Amygdala (tissue), 56 donors: ENCODE measurements around the gene LRRFIP1.

Source experiments
- DNase-seq, 56 donors: peaks; one replicate each; lab custom pipeline; 2025; lab: John Stamatoyannopoulos, UW

LRRFIP1 gene

DNA sequence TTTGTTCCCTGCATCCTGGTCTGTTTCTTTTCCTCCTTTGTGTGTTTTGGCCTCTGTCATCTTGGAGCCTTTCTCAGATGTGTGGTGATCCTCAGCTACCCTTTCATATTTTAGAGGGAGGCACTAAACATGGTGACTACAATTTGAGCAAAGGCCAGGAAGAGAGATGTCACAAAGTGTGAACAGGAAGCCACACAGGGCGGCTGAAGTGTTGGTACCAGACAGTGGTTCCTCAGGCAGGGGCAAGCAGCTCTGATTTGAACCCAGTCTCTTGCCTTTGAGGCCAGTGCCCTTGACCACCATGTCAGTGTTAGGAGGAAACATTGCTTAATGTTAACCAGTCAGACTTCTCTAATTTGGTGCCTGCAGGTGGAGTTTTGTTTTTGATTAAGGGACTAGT, 9.2 kb downstream of the LRRFIP1 start:
- DNase-seq: no peak

DNA sequence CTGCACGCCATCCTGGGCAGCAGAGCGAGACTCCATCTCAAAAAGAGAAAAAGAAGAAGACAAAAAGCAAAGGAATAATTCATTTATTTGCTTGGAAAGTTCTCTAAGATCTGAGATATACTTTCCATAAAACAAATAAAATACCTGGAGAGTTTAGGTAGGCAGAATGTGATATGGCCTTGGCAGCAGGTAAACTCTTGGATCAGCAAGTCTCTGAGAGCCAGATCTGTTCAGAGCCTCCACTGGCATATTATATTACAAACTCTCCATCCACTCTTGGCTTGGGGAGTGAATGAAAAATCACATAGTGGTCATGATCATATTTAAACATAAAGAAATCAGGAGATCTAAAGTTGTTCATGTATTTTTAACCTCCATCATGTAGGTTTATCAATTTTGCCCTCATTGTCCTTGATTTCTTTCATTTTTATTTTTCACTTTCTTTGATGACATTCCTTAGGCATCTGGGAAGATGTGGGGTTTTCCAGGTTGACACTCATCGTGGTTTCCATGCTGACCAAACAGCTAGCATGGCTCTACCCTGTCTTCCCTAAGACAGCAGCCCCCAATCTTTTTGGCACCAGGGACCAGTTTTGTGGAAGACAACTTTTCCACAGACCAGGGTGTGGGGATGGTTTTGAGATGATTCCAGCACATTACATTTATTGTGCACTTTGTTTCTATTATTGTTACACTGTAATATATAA, 10.2 kb downstream of the LRRFIP1 start:
- DNase-seq: no peak

DNA sequence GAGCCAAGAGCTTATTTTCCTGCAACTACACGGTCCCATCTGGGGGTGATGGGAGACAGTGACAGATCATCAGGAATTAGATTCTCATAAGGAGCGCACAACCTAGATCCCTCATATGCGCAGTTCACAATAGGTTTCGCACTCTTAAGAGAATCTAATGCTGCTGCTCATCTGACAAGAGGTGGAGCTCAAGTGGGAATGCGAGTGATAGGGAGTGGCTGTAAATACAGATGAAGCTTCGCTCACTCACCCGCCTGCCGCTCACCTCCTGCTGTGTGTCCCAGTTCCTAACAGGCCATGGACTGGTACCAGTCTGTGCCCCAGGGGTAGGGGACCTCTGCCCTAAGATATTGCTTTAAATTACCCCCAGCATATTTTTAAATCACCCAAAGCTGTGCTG, 10.8 kb downstream of the LRRFIP1 start:
- no peak for DNase-seq

DNA sequence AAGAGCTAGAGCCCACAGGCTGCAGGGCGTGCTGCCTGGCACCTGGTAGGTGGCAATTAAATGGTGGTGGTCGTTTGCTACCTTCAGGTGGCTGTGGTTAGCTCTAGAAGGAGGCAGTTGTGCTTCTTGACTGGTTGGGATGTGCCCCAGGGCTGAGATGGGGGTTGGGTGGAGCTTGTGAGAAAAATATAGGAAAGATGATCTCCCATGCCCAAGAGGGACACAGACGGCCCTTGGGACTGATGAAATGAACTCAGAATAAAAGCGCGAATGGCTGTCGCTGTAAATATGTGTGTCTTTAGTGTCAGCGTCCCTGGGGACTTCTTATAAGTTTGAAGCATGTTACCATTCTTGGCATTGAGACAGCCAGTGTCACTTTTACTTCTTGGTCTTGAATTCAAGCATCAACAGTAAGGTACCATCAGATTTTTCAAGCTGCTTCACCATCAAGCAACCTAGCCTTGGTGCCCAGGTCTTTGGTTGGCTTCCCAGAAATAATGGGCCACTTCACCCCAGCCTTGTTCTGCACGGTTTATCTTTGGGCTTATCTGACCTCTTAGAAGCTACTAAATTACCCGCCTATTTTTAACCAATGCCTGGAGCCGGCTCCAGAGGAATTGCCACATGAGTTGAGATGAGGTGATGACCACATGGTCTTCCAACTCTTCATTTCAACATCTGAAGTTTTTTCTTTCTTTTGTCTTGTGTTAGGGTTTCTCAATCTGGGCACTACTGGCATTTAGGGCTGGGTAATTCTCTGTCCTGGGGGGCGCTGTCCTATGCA, 11.9 kb downstream of the LRRFIP1 start:
- DNase-seq: no peak

DNA sequence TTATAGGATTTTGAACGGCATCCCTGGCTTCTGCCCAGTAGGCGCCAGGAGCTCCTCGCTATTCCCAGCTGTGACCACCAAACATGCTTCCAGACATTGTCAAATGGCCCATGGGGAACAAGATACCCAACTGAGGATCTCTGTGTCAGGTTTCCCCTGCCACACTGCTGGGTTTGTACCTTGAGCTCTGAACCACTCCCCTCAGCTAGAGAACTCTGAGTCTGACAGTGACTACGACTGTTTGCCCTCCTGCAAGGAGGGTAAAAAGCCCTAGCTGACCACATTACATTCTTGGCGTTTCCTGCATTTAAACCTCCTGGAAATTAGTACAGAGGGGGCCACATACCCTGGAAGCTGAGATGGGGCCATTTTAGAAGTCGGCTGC, 12.4 kb downstream of the LRRFIP1 start:
- no peak for DNase-seq

DNA sequence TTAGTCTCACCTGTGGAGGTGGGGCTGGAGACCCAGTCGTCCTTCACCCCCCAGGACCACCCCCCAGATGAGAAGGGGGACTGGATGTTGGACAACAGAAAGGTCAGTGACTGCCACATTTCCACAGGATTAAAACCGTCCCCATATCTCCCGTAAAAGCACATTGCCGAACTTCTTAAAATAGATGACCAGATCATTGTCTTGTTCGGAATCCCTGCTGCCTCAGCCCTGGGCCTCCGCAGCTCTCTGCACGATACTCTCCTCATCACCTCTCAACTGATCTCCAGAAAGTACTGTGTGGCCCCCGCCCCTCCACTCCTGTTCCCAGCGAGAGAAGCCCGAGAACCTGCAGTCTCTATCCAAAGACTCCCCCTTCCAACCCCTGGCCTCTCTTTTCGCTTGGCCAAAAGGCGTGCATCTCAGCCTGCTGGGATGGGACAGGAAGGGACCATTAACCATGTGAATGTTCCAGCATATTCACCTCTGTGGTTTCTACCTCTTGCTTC, 13.2 kb downstream of the LRRFIP1 start:
- DNase-seq: no peak

DNA sequence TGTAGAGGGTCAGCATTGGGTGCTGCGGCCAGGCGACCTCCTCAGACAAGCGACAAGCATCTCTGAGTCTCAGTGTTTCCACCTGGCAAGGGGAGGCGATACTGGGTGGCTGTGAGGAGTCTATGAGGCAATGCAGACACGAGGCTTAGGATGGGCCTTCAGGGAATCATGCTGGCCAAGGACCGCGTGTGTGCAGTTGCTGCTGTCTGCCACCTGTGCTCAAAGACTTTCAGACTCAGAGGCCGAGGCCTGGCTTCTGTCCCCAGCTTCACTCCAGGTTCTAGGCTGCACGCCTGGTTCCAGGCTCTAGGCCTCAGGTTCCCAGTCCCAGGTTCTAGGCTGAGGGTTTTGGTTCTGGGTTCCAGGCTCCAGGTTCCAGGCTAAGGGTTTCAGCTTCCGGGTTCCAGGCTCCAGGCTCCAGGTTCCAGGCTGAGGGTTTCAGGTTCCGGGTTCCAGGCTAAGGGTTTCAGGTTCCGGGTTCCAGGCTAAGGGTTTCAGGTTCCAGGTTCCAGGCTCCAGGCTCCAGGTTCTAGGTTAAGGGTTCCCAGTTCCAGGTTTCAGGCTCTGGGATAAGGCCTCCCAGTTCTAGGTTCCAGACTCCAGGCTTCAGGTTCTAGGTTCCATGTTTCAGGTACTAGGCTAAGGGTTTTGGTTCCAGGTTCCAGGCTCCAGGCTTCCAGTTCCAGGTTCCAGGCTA, 14.8 kb downstream of the LRRFIP1 start:
- DNase-seq: no peak

DNA sequence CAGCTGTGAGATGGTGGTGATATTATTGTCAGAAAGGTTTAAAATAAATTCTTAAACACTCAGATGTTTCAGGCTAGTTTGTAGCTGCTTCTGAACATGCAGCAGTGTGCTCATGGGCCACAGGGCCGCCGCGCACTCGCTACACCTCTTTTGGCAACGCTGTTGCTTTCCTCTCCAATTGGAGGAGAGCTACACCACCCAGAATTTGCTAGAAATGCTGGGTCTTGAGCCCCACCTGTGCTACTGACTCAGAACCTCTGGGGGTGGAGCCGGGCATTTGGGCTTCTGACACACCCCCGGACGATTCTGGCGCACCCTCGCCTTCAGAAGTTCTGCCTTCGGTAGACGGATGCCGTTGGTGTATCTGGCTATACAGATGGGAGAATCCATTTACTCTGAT, 15.7 kb downstream of the LRRFIP1 start:
- no peak for DNase-seq

DNA sequence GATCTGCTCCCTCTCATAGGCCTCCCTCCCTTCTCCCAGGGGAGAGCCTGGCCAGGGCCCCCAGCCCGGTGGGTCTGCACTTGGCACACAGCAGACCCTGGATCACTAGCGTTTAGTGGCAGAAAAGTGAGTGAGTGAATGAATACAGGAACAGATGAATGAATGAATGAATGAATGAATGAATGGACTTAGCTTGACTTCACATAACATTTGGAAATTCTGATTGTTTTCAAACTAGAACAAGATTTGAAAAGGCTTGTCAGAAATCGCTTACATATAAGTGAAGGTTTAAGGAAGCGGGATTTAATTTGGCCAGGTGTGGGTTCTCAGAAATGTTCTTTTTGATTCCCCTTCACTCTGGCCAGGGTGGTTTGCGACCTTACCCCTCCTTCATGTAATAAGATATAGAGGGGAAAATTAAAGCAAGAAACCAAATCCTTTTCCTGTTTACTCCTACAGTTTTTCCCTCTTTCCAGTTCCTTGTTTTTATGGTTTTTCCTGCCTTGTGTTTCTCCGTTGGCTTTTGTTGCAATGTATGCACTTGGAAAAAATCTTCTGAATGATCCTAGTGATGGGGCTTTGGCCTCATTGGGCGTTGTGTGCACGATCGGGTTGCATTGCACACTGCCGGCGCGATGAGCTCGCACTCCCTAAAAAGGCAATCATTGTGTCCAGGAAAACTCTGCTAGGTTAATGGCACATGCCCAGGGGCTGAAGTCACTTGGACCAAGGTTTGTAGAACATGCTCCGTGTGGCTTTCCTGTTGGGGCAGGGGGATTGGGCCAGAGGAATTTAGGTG, 16.4 kb downstream of the LRRFIP1 start:
- DNase-seq: no peak

DNA sequence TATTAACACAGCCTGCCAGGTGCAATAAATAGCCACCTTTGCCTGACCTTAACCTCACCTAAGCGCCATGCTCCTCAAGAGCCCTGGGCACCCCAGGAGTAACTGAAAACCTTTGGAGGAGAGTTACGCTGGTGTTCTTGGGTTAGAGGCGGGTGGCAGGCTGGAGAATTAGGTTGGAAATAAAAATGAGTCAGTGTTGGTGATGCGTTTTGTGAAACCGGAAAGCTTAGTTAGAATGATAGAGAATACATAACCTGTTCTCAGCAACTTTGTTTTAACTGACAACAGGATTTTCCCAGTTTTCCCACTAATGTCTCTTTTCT, 17.0 kb downstream of the LRRFIP1 start:
- no peak for DNase-seq

DNA sequence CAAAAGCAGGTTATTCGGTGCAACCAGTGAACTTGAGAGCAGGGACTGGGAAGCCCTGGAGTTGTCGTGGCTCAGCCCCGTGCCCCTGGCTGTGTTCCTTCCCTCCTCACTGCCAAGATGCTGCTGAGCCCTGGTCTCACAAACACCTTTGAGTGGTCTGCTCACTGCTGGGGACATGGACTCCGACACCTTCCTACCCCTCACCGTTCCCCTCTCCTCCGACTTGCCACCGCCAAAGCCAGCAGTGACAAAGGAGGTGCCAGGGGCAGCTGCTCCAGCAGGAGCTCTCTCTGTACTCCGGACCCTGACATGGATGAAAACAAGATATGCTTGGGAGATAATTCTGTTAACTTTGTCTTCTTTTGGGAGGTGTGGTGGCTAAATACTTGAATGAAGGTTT, 17.9 kb downstream of the LRRFIP1 start:
- DNase-seq: no peak

DNA sequence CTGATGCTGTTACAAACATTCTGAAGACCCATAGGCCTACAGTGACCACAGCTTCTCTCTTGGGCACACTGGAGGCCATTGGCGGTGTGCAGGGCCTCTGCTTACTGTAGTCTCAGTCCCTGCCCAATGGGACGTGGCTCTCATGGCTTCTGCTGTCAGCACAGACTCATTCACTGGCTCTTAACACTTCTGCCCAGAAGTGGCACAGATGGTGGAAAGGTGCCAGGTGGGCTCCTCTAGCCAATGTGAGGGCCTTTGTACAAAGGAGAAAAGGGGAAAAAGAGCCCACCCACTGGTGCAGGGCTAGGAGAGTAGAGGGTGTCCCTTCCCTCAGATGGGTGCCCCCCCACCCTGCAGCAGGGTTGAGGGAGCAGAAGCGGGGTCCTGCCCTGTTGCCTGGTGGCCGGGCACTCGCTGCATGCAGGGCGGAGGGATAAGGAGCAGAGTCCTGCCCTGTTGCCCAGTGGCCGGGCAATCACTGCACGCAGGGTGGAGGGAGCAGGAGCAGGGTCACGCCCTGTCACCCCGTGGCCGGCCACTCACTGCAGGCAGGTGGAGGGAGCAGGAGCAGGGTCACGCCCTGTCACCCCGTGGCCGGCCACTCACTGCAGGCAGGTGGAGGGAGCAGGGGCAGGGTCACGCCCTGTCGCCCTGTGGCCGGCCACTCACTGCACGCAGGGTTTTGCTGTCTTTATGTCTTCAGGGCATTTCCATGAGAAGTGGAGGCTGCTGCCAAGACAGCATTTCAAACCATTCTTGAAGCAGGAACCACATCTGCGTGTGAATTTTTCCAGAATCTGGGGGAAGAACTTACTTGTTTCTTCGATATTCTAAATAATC, 20.0 kb downstream of the LRRFIP1 start:
- no peak for DNase-seq

DNA sequence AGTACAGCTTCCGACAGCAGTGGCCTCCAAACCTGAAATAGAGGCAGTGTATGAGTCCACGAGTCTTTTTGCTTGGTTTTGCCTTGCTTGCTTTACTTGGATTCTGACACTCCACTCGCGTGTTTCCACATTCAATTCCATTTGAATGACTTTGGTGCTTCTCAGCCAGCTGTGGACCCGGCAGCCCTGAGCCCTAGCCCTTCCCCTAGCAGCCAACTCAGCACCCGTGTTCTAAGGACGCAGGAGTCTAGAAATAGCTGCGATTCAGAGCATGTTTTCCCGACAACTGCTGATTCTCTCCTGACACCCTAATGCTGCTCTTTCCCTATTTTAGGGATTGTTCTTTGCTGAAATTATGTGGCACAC, 20.6 kb downstream of the LRRFIP1 start:
- no peak for DNase-seq

DNA sequence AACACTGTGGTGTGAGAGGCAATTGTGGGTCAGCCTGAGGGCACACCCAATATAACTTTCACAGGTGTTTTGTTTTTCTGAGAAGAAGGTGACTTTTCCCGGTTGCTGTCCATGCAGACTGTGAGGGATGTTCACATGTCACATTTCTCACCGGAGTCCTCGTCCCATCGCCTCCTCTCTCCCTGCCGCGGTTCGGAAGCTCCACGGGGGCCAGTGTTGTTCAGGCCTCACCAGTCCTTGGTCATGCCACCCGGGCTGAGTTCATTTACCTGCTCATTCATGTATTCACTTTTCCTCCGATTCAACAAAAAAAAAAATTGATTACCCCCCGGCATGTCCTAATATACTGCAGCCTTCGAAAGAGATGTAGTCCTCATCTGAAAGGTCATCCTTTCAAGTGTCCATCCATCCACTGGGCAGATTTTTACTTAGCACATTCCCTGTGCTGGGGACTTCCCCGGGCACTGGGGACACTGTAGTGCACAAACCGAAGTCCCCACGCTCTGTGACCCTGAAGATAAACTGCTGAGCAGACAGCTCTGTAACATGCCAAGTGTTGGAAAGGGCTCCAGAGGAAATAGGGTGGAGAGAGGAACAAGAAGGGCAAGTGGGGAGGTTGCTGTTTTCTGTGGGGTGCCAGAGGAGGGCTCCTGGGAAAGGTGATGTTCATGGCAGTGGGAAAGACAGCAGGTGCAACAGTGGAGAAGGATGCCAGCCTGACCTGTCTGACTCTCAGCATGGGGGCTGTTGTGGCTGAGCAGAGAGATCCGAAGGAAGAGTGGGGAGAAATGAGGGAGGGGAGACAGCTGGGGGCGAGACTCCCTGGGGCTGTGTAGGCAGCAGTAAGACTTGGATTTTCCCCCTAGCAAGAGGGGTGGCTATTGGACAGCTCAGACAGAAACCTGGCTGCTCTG, 22.4 kb downstream of the LRRFIP1 start:
- no peak for DNase-seq

DNA sequence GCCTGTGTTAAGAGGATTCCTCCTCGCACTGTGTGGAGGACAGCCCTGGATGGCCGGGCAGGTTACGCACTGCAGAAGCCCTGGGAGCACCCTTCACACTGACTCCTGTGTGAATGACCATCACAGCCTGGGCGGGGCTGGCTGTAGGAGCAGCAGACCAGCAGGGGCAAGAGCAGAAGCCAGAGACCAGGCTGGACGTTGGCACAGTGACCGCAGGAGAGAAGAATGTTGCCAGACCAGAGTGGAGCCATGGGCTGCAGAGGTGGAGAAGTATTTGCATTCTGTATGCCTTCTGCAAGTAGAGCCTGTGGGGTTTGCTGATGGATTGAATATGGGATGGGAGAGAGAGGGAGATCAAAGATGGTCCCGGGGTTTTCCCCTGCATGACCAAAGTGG, 23.1 kb downstream of the LRRFIP1 start:
- DNase-seq: no peak

DNA sequence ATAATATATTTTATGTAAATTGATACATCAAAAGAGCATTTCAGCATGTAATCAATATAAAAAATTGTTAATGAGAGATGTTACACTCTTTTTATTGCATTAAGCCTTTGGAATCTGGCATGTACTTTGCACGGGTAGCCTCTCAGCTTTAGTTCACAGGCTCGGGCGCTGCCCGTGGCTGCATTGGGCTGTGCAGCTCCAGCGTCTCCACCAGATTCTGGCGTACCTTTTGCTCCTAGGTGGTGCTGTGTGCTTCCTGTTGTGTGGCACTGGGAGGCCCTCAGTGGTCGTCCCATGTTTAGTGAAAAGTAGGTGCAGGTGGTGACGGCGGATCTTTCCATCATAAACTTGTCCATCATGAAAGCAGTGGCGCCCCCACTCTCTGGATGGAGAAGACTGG, 24.4 kb downstream of the LRRFIP1 start:
- no peak for DNase-seq

DNA sequence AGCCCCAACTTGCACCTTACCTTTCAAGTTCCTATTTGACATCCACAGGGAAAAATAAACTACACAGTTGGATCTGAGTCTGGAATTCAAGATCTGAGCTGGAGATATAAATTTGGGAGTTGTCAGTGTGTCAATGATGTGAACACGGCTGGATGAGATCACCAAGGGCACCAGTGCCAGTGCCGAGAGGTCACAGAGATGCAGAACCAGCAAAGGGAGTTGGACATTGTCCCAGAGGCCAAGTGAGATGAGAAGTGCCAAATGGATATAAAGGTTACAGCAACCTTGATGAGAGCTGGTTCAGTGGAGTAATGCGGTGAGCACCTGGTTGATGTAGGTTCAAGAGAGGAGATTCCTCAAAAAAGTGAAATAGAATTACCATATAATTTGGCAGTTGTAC, 24.8 kb downstream of the LRRFIP1 start:
- no peak for DNase-seq

DNA sequence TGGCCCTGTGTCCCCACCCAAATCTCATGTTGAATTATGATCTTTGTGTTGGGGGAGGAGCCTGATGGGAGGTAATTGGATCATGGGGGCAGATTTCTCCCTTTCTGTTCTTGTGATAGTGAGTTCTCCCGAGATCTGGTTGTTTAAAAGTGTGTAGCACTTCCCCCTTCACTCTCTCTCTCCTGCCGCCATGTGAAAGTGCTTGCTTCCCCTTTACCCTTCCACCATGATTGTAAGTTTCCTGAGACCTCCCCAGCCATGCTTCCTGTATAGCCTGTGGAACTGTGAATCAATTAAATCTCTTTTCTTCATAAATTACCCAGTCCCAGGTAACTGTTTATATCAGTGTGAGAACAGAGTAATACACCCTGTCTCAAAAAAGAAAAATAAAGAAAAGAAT, 25.5 kb downstream of the LRRFIP1 start:
- DNase-seq: no peak
